Stomach (tissue), 4 donors: ENCODE data around the gene RAB3C.

Source experiments
- POLR2A ChIP-seq, 4 donors: fragments of 450-650 bp; IDR thresholded peaks; one replicate each; pipeline ENCODE4 v1.6.1; 2016; ENCODE audit warnings: antibody characterized with exemption in 4 of 4, control low read depth in 2 of 4, mild to moderate bottlenecking in 1 of 4, moderate library complexity in 1 of 4
- POLR2AphosphoS5 ChIP-seq, 3 donors: sonication (generic); formaldehyde crosslinking; IDR thresholded peaks; one replicate each; pipeline ENCODE4 v1.6.1; 2016; ENCODE audit warnings: antibody characterized with exemption in 3 of 3
- TF ChIP-seq, protein P1 (sequence below), 7 experiments: fragments of 450-650 bp in 4 of 7; fragments of 200-600 bp in 3 of 7; sonication (generic) in 3 of 7; IDR thresholded peaks; one replicate each; pipeline ENCODE4 v1.5.1; 2016 to 2019; ENCODE audit warnings: antibody characterized with exemption in 7 of 7, control low read depth in 2 of 7, mild to moderate bottlenecking in 1 of 7

DNA sequence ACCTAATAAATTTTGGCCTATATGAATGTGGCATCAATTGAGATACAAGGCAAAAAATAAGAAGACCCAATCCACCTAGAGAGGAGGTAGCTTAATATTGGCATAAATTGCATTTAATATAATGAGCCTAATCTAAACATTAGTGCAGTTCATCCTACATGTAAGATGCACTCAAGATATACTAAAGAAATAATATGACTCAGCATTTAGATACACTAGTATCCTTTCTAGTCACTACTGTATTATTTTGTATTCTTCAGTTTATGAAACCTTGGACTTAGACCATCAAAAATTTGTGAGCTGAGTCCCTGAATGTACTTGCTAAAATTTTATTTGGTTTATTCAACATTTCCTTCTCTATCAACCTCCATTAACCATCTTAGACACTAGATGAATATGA, 104.7 kb downstream of the RAB3C start:
- TF ChIP-seq, protein P1, sequence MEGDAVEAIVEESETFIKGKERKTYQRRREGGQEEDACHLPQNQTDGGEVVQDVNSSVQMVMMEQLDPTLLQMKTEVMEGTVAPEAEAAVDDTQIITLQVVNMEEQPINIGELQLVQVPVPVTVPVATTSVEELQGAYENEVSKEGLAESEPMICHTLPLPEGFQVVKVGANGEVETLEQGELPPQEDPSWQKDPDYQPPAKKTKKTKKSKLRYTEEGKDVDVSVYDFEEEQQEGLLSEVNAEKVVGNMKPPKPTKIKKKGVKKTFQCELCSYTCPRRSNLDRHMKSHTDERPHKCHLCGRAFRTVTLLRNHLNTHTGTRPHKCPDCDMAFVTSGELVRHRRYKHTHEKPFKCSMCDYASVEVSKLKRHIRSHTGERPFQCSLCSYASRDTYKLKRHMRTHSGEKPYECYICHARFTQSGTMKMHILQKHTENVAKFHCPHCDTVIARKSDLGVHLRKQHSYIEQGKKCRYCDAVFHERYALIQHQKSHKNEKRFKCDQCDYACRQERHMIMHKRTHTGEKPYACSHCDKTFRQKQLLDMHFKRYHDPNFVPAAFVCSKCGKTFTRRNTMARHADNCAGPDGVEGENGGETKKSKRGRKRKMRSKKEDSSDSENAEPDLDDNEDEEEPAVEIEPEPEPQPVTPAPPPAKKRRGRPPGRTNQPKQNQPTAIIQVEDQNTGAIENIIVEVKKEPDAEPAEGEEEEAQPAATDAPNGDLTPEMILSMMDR (IDR thresholded peaks at IDR 0.05), result no peak
- no peak for TF ChIP-seq POLR2AphosphoS5 (IDR thresholded peaks at IDR 0.05)
- TF ChIP-seq POLR2A (IDR thresholded peaks at IDR 0.05), result no peak
